ENCODE results near the gene IRAK3. TPM values are rescaled to one million over a fixed set of nuclear protein-coding genes. Genes with fewer than 3 reads are reported as not detected.
"Not testable (repeated sequence)": the region's sequence is repeated elsewhere in the genome, so short reads cannot be mapped to it uniquely, and the experiment has no call there.

Gene IRAK3
- total RNA-seq, 1 donor from 2014 or later = 2.2 TPM

DNA sequence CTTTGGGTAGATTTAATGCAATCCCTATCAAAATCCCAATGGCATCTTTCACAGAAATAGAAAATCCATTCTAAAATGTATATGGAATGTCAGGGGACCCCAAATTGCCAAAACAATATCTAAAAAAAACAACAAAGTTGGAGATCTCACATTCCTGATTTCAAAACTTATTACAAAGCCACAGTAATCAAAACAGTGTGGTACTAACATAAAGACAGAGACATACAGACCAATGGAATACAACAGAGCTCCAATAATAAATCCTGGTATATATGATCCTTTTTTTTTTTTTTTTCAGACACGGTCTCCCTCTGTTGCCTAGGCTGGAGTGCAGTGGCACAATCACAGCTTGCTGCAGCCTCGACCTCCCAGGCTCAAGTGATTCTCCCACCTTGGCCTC is 23.9 kb upstream of the IRAK3 start:
- Mint-ChIP-seq H3K36me3 (peaks cover 18% of the 10 kb centered on the region), H3K27me3 (ENCODE audit: low read depth) (no peaks in the 10 kb centered on the region), H3K27ac (no peak overlapping the region), H3K4me3 (no peak overlapping the region), H3K4me1 (peaks cover 5% of the 10 kb centered on the region), H3K9me3 (peaks cover 14% of the 10 kb centered on the region)
- DNase-seq (ENCODE audit: low spot score in 2 of 2, unreplicated experiment in 2 of 2) = no peak
- no peak for TF ChIP-seq CTCF (IDR thresholded peaks at IDR 0.05; ENCODE audit: unreplicated experiment)

- Mint-ChIP-seq H3K4me1 (peaks cover 5% of the 10 kb centered on the region), H3K27me3 (ENCODE audit: low read depth) (no peaks in the 10 kb centered on the region), H3K36me3 (peaks cover 17% of the 10 kb centered on the region), H3K4me3 (no peak overlapping the region), H3K9me3 (peaks cover 14% of the 10 kb centered on the region), H3K27ac (no peak overlapping the region)
- TF ChIP-seq CTCF (IDR thresholded peaks at IDR 0.05; ENCODE audit: unreplicated experiment) = no peak
- DNase-seq (ENCODE audit: low spot score in 2 of 2, unreplicated experiment in 2 of 2) = no peak
These were observed 22.5 kb upstream of the IRAK3 start for GRCh38 chr12:66166561-66166960.

- peaks cover 18% of the 10 kb centered on the region for H3K9me3 Mint-ChIP-seq
- no peak for TF ChIP-seq CTCF (IDR thresholded peaks at IDR 0.05; ENCODE audit: unreplicated experiment)
- H3K4me1 Mint-ChIP-seq = peaks cover 5% of the 10 kb centered on the region
- peak overlapping the region; percentile 97 for H3K27ac Mint-ChIP-seq
- DNase-seq (ENCODE audit: low spot score in 2 of 2, unreplicated experiment in 2 of 2) = no peak
- H3K4me3 Mint-ChIP-seq = no peak overlapping the region
- H3K27me3 Mint-ChIP-seq (ENCODE audit: low read depth) = no peaks in the 10 kb centered on the region
- H3K36me3 Mint-ChIP-seq = peaks cover 15% of the 10 kb centered on the region
These were observed 20.6 kb upstream of the IRAK3 start for GRCh38 chr12:66168410-66168809.

- Mint-ChIP-seq H3K27ac (peak within 1 kb of the TSS; percentile 97), H3K4me1 (peaks cover 5% of the 10 kb centered on the region), H3K4me3 (peak within 1 kb of the TSS; percentile 88), H3K36me3 (peaks cover 12% of the 10 kb centered on the region), H3K27me3 (ENCODE audit: low read depth) (no peaks in the 10 kb centered on the region), H3K9me3 (peaks cover 14% of the 10 kb centered on the region)
- TF ChIP-seq CTCF (IDR thresholded peaks at IDR 0.05; ENCODE audit: unreplicated experiment) = no peak
- DNase-seq (ENCODE audit: low spot score in 2 of 2, unreplicated experiment in 2 of 2) = peak; percentile 55 to 64
These were observed 19.5 kb upstream of the IRAK3 start, which contains the start of gene TMBIM4 for GRCh38 chr12:66169221-66170170. Gene TMBIM4, minus strand, starts transcription at chr12:66169996. Its CDS starts 45 bp downstream, at chr12:66169951.

- no peaks in the 10 kb centered on the region for H3K27me3 Mint-ChIP-seq (ENCODE audit: low read depth)
- H3K36me3 Mint-ChIP-seq = peaks cover 5% of the 10 kb centered on the region
- peaks cover 5% of the 10 kb centered on the region for H3K4me1 Mint-ChIP-seq
- H3K9me3 Mint-ChIP-seq = peaks cover 7% of the 10 kb centered on the region
- H3K4me3 Mint-ChIP-seq = peak overlapping the region; percentile 88
- peak overlapping the region; percentile 97 for H3K27ac Mint-ChIP-seq
- DNase-seq (ENCODE audit: low spot score in 2 of 2, unreplicated experiment in 2 of 2) = no peak
- no peak for TF ChIP-seq CTCF (IDR thresholded peaks at IDR 0.05; ENCODE audit: unreplicated experiment)
These were observed 18.4 kb upstream of the IRAK3 start for GRCh38 chr12:66170606-66171005.

DNA sequence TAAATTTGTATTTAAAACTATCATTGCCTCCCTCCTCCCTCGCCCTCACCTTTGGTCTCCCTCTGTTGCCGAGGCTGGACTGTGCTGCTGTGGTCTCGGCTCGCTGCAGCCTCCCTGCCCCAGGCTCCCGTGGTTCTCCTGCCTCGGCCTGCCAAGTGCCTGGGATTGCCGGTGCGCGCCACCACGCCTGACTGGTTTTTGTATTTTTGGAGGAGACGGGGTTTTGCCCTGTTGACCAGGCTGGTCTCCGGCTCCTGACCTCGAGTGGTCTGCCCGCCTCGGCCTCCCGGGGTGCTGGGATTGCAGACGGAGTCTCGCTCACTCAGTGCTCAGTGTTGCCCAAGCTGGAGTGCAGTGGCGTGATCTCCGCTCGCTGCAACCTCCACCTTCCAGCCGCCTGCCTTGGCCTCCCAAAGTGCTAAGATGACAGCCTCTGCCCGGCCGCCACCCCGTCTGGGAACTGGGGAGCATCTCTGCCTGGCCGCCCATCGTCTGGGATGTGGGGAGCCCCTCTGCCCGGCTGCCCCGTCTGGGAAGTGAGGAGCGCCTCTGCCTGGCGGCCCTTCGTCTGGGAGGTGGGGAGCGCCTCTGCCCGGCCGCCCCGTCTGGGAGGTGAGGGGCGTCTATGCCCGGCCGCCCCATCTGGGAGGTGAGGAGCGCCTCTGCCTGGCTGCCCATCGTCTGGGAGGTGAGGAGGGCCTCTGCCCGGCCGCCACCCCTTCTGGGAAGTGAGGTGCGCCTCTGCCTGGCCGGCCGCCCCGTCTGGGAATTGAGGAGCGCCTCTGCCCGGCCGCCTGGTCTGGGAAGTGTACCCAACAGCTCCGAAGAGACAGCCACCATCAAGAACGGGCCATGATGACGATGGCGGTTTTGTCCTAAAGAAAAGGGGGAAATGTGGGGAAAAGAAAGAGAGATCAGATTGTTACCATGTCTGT is 14.4 kb upstream of the IRAK3 start:
- H3K4me1 Mint-ChIP-seq; H3K36me3 Mint-ChIP-seq; DNase-seq (ENCODE audit: low spot score in 2 of 2, unreplicated experiment in 2 of 2); H3K27ac Mint-ChIP-seq; H3K4me3 Mint-ChIP-seq: not testable (repeated sequence)
- Mint-ChIP-seq H3K9me3 (peaks cover 11% of the 10 kb centered on the region), H3K27me3 (ENCODE audit: low read depth) (peaks cover 20% of the 10 kb centered on the region)
